Left ventricle myocardium inferior (tissue), 1 donor: ENCODE measurements around the gene DAND5. TPM values are rescaled to one million over a fixed set of nuclear protein-coding genes. Genes with fewer than 3 reads are reported as not detected.

Experiments
- DNase-seq: peaks from one replicate; pipeline ENCODE4 v3.0.0-alpha.2; 2020
- H3K27ac ChIP-seq: fragments of 200-600 bp; replicated peaks from 2 replicates; pipeline ENCODE4 v1.8.0; 2021
- H3K27me3 ChIP-seq: fragments of 200-600 bp; 2 replicates; pipeline ENCODE4 v1.8.0; 2021; ENCODE audit warnings: low read depth
- H3K36me3 ChIP-seq: fragments of 200-600 bp; 2 replicates; pipeline ENCODE4 v1.8.0; 2021
- H3K4me1 ChIP-seq: fragments of 200-600 bp; 2 replicates; pipeline ENCODE4 v1.8.0; 2021
- H3K4me3 ChIP-seq: fragments of 200-600 bp; 2 replicates; pipeline ENCODE4 v1.8.0; 2021; ENCODE audit warnings: mild to moderate bottlenecking, moderate library complexity
- H3K9me3 ChIP-seq: fragments of 200-600 bp; replicated peaks from 2 replicates; pipeline ENCODE4 v1.8.0; 2021
- intact Hi-C: fragments of 100-400 bp; cut with micrococcal nuclease; formaldehyde crosslinking; loops from one replicate; pipeline ENCODE4 v1.11.0; 2022
- microRNA-seq: library from miRNA; unstranded; fragments of <30 nt; microRNA quantifications from one replicate; pipeline ENCODE4 v1.2.0, GENCODE V29; 2020
- total RNA-seq: library from RNA; stranded (reverse); fragmentation: NEBNext Ultra II Directional; extraction: Animal tissue kit (Norgen Biotek cat#: 25700); gene quantifications from one replicate; pipeline ENCODE4 v1.2.1, GENCODE V29; 2021
- TF ChIP-seq, protein P1 (sequence below): fragments of 200-600 bp; IDR thresholded peaks from 2 replicates; pipeline ENCODE4 v1.8.0; 2021; ENCODE audit warnings: antibody characterized with exemption, mild to moderate bottlenecking, borderline replicate concordance
- donor health status: DM: no; HTN: yes; CAD: no; lungs with severe emphysema.

Gene DAND5
- total RNA-seq, 1 donor from 2014 or later = 12.7 TPM

DNA sequence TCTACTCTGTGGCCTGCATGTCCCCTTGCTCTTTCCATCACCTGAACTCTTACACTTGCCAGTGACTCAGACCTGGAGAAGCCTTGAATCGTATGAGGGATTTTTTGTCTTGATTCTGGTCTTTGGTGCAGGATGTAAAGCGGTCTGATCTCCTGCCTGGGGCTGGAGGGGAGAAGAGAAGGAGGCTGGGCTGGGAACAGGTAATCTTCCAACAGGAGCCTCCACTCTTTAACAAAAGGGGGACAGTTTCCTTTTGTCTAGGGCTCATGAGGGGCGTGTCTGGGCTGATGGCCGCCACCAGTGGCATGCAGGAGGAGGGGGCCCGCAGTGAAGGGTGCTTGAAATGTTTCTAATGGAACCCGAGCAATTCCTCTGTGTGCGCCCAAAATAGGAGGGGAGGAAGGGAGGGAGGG lies 50.6 kb downstream of the DAND5 start:
- no peak for DNase-seq
- TF ChIP-seq, protein P1, sequence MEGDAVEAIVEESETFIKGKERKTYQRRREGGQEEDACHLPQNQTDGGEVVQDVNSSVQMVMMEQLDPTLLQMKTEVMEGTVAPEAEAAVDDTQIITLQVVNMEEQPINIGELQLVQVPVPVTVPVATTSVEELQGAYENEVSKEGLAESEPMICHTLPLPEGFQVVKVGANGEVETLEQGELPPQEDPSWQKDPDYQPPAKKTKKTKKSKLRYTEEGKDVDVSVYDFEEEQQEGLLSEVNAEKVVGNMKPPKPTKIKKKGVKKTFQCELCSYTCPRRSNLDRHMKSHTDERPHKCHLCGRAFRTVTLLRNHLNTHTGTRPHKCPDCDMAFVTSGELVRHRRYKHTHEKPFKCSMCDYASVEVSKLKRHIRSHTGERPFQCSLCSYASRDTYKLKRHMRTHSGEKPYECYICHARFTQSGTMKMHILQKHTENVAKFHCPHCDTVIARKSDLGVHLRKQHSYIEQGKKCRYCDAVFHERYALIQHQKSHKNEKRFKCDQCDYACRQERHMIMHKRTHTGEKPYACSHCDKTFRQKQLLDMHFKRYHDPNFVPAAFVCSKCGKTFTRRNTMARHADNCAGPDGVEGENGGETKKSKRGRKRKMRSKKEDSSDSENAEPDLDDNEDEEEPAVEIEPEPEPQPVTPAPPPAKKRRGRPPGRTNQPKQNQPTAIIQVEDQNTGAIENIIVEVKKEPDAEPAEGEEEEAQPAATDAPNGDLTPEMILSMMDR = no peak

DNA sequence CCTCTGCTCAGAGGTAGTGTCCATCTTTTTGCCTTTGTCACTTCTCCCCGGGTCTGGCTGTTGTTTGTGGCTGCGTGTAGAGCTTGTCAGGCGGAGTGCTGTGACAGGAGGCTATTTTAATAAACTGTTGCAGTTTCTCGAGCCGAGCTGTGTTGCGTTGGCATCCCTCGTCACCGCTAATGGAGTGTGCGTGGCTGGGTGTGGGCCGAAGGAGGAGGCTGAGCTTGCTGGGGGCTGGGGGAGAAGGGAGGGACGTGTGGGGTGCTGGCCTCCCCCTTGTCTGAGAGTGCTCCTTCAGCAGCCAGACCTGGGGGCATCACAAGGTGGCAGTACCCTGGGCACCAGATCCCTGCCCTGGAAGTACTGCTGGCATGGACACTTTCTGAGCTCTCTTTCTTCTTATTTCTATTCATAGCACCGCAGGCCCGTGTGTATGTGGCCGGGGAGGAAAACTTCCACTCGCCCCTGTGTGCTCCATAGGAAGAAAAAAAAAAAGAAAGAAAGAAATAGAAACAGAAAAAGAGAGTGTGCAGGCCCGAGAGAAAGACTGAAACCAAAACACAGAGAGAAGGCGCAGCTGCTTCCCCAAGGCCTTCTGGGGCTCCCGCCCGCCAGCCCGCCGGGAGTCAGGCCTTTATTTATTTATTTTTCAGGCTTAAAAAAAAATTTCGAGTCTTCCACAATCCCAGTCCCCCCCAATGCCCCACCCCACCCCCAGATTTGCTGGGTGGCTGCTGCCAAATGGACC lies 52.9 kb downstream of the DAND5 start:
- H3K4me1 ChIP-seq = peaks cover 100% of the 10 kb centered on the region
- H3K9me3 ChIP-seq = no peaks in the 10 kb centered on the region
- peaks cover 11% of the 10 kb centered on the region for H3K36me3 ChIP-seq
- TF ChIP-seq, protein P1 = no peak
- H3K27me3 ChIP-seq = no peaks in the 10 kb centered on the region
- H3K4me3 ChIP-seq = peak overlapping the region; percentile 66
- intact Hi-C loops = no loop called here
- H3K27ac ChIP-seq = peak overlapping the region; percentile 94
- DNase-seq = peak; percentile 45

More for the DNA sequence above, 50.6 kb downstream of the DAND5 start:
- Histone ChIP-seq H3K27me3 (no peaks in the 10 kb centered on the region), H3K9me3 (no peaks in the 10 kb centered on the region), H3K36me3 (peaks cover 2% of the 10 kb centered on the region), H3K4me1 (peaks cover 100% of the 10 kb centered on the region), H3K4me3 (no peak overlapping the region), H3K27ac (peak overlapping the region; percentile 94)
- intact Hi-C loops = no loop called here

DNA sequence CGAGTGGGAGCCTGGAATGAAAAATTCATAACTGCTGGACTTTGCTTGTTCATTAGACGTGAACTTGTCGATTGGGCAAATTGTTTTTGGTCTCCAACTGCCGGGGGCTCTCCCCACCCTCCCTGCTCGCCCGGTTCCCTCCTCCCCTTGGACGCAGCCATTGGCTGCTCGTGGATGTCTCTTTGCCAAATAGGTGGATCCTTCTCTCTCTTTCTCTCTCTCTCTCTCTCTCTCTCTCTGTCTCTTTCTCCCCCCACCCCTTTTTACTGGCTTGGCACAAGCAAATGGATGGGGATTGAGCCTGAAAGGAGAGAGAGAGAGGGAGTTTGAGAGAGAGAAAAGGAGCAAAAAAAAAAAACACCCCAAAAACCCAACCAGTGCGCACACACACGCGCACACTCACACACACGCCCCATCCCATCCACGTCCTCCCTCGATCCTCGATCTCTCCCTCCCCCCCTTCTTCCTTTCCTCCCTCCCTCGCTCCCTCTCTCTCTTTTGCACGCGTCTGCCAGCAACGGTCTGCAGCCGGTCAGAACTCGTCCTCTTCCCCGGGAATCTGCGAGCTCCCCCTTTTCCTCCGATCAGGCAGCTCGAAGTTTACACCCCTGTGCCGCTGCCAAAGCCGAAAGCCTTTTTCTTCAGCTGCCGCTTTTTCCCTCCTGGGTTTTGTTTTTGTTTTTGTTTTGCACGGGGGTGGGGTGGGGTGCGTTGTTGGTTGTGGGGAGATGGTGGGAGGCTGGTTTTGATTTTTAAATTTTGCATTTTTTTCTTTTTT lies 53.7 kb downstream of the DAND5 start:
- peak; percentile 87 for DNase-seq
- Histone ChIP-seq H3K4me3 (peak overlapping the region; percentile 66), H3K27ac (peak overlapping the region; percentile 94), H3K9me3 (no peaks in the 10 kb centered on the region), H3K36me3 (peaks cover 11% of the 10 kb centered on the region), H3K4me1 (peaks cover 100% of the 10 kb centered on the region), H3K27me3 (no peaks in the 10 kb centered on the region)
- intact Hi-C loops = no loop called here
- TF ChIP-seq, protein P1 = no peak

DNA sequence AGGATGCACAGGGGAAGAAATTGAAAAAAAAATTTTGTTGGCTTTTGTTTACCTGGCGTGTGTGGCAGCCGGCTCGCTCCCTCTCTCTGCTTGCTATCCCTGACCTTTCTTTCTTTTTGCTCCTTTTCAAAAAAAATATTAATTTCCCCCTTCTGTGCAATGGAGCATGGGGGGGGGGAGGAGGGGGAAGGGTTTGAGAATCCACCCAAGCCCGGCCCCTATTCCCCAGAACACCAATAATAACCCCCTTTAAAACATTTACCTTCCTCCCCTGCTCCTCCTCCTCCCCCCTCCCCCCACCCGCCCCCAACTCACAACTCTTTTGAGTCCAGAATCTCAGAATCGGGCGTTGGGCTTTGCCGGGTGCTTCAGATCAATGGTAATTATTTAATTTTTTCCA lies 54.3 kb downstream of the DAND5 start:
- peaks cover 100% of the 10 kb centered on the region for H3K4me1 ChIP-seq
- DNase-seq = no peak

More for the DNA sequence above, 54.3 kb downstream of the DAND5 start:
- peak overlapping the region; percentile 66 for H3K4me3 ChIP-seq
- intact Hi-C loops = no loop called here
- no peaks in the 10 kb centered on the region for H3K9me3 ChIP-seq
- peaks cover 11% of the 10 kb centered on the region for H3K36me3 ChIP-seq
- TF ChIP-seq, protein P1 = no peak
- peak overlapping the region; percentile 94 for H3K27ac ChIP-seq
- H3K27me3 ChIP-seq = no peaks in the 10 kb centered on the region

Small RNA genes lying within 50 kb of the gene (microRNA-seq; reads per million reads assigned to microRNA genes)
- gene MIR5695 (not detected), gene MIR6515 (0.94 reads per million)

Other genes starting within 250 kb of the DAND5 start
- gene TNPO2, start 245.6 kb upstream of the DAND5 start, total RNA-seq = 33.1 TPM
- gene TRIR, start 234.9 kb upstream of the DAND5 start, total RNA-seq = 122 TPM
- 65.1 TPM for gene GET3, start 232.1 kb upstream of the DAND5 start, total RNA-seq
- gene BEST2, start 217.8 kb upstream of the DAND5 start, total RNA-seq = not detected
- gene HOOK2, start 194.0 kb upstream of the DAND5 start, total RNA-seq = 66.3 TPM
- gene JUNB, start 178.1 kb upstream of the DAND5 start, total RNA-seq = 26.7 TPM
- gene PRDX2, start 167.8 kb upstream of the DAND5 start, total RNA-seq = 700 TPM
- gene THSD8, start 167.5 kb upstream of the DAND5 start, total RNA-seq = 2.7 TPM
- 2.5 TPM for gene RNASEH2A, start 163.0 kb upstream of the DAND5 start, total RNA-seq
- gene RTBDN, start 135.0 kb upstream of the DAND5 start, total RNA-seq = not detected
- not detected for gene MAST1, start 131.1 kb upstream of the DAND5 start, total RNA-seq
- 19.7 TPM for gene DNASE2, start 88.1 kb upstream of the DAND5 start, total RNA-seq
- gene KLF1, start 82.4 kb upstream of the DAND5 start, total RNA-seq = not detected
- 41.8 TPM for gene GCDH, start 78.4 kb upstream of the DAND5 start, total RNA-seq
- not detected for gene SYCE2, start 50.3 kb upstream of the DAND5 start, total RNA-seq
- 37.8 TPM for gene FARSA, start 35.9 kb upstream of the DAND5 start, total RNA-seq
- gene CALR, start 31.0 kb upstream of the DAND5 start, total RNA-seq = 365 TPM
- gene RAD23A, start 23.7 kb upstream of the DAND5 start, total RNA-seq = 150 TPM
- 31.4 TPM for gene GADD45GIP1, start 12.4 kb upstream of the DAND5 start, total RNA-seq
- gene NFIX, start 25.9 kb downstream of the DAND5 start, total RNA-seq = 118 TPM
- 6.3 TPM for gene LYL1, start 133.3 kb downstream of the DAND5 start, total RNA-seq
- gene TRMT1, start 147.2 kb downstream of the DAND5 start, total RNA-seq = 19.6 TPM
- 35.4 TPM for gene NACC1, start 148.7 kb downstream of the DAND5 start, total RNA-seq
- 39.2 TPM for gene STX10, start 180.8 kb downstream of the DAND5 start, total RNA-seq
- 17.3 TPM for gene IER2, start 180.8 kb downstream of the DAND5 start, total RNA-seq